Hepatocyte (in vitro differentiated cells): ENCODE data around the gene ATAD5. TPM values are rescaled to one million over a fixed set of nuclear protein-coding genes. Genes with fewer than 3 reads are reported as not detected.

Experiments
- DNase-seq: peaks from one replicate; pipeline ENCODE4 v3.0.0-alpha.2; 2016; ENCODE audit warnings: low spot score
- H2AFZ ChIP-seq: fragments of 200-600 bp; sonication (generic); 2 replicates; pipeline ENCODE4 v1.6.0; 2016; ENCODE audit warnings: antibody characterized with exemption, mild to moderate bottlenecking
- H3K27ac ChIP-seq: fragments of 200-600 bp; sonication (generic); 2 replicates; pipeline ENCODE4 v1.5.1; 2016; ENCODE audit warnings: mild to moderate bottlenecking
- H3K27me3 ChIP-seq: fragments of 200-600 bp; sonication (generic); 2 replicates; pipeline ENCODE4 v1.6.1; 2016
- H3K36me3 ChIP-seq: fragments of 200-600 bp; sonication (generic); replicated peaks from 2 replicates; pipeline ENCODE4 v1.5.1; 2016; ENCODE audit warnings: low read depth; ENCODE audit not compliant: insufficient read depth
- H3K4me1 ChIP-seq: fragments of 200-600 bp; sonication (generic); 2 replicates; pipeline ENCODE4 v1.5.1; 2016; ENCODE audit warnings: mild to moderate bottlenecking, moderate library complexity; ENCODE audit not compliant: insufficient read depth
- H3K4me2 ChIP-seq: fragments of 200-600 bp; sonication (generic); 2 replicates; pipeline ENCODE4 v1.6.0; 2016
- H3K4me3 ChIP-seq: fragments of 200-600 bp; sonication (generic); 2 replicates; pipeline ENCODE4 v1.5.1; 2016; ENCODE audit warnings: mild to moderate bottlenecking
- H3K79me2 ChIP-seq: fragments of 200-600 bp; sonication (generic); 2 replicates; pipeline ENCODE4 v1.6.0; 2017; ENCODE audit warnings: mild to moderate bottlenecking
- H3K9me2 ChIP-seq: fragments of 200-600 bp; sonication (generic); replicated peaks from 2 replicates; pipeline ENCODE4 v1.6.0; 2017; ENCODE audit warnings: mild to moderate bottlenecking; ENCODE audit not compliant: insufficient read depth
- H3K9me3 ChIP-seq: fragments of 200-600 bp; sonication (generic); 2 replicates; pipeline ENCODE4 v1.5.1; 2016; ENCODE audit warnings: low read depth, mild to moderate bottlenecking
- H4K20me1 ChIP-seq: fragments of 200-600 bp; sonication (generic); 2 replicates; pipeline ENCODE4 v1.6.0; 2016; ENCODE audit warnings: mild to moderate bottlenecking; ENCODE audit not compliant: insufficient read depth, poor library complexity, severe bottlenecking
- CTCF ChIP-seq: fragments of 200-600 bp; sonication (generic); IDR thresholded peaks from 2 replicates; pipeline ENCODE4 v1.5.1; 2016; ENCODE audit warnings: antibody characterized with exemption, mild to moderate bottlenecking; ENCODE audit not compliant: poor library complexity
- EZH2 ChIP-seq: fragments of 200-600 bp; sonication (generic); IDR thresholded peaks from 2 replicates; pipeline ENCODE4 v1.6.1; 2016; ENCODE audit warnings: antibody characterized with exemption, mild to moderate bottlenecking, borderline replicate concordance
- EZH2phosphoT487 ChIP-seq: fragments of 200-600 bp; sonication (generic); IDR thresholded peaks from one replicate; pipeline ENCODE4 v1.6.1; 2018; ENCODE audit warnings: antibody characterized with exemption, mild to moderate bottlenecking, low read depth, moderate library complexity; ENCODE audit not compliant: unreplicated experiment, severe bottlenecking
- WGBS: methylation state at CpG from one replicate; pipeline ENCODE4 v1.1.6; 2016; ENCODE audit warnings: low lambda C conversion rate; ENCODE audit errors: missing lambda C conversion rate; 5-methylcytosine and 5-hydroxymethylcytosine counted together
- polyA plus RNA-seq: library from polyadenylated mRNA; unstranded; fragments of >200 nt; fragmentation: Nextera tagmentation; extraction: Ambion mirVana; gene quantifications from 2 replicates; pipeline ENCODE4 v1.2.1, GENCODE V29; 2016
- total RNA-seq: library from RNA; depleted of rRNA; stranded (reverse); fragments of >200 nt; gene quantifications from 2 replicates; pipeline ENCODE4 v1.2.3, GENCODE V29; 2014

The ATAD5 gene
- total and polyA plus RNA-seq, 2 experiments from 2014 or later = 1.5 to 3.2 TPM

GRCh38 chr17:30827082-30827481 is 4.7 kb upstream of the ATAD5 start:
- TF ChIP-seq CTCF (no peak), EZH2 (no peak), EZH2phosphoT487 (no peak)
- Histone ChIP-seq H3K9me3 (no peaks in the 10 kb centered on the region), H3K27ac (no peak overlapping the region), H3K4me1 (peaks cover 10% of the 10 kb centered on the region), H4K20me1 (no peaks in the 10 kb centered on the region), H3K4me3 (no peak overlapping the region), H3K79me2 (peaks cover 19% of the 10 kb centered on the region), H2AFZ (no peak overlapping the region), H3K9me2 (no peaks in the 10 kb centered on the region), H3K36me3 (no peaks in the 10 kb centered on the region), H3K4me2 (no peak overlapping the region), H3K27me3 (no peaks in the 10 kb centered on the region)
- 96% methylated on average over 6 of the region's 6 CpGs for WGBS
- DNase-seq = no peak

- no peaks in the 10 kb centered on the region for H3K9me2 ChIP-seq
- no peak overlapping the region for H3K4me3 ChIP-seq
- H3K27me3 ChIP-seq = no peaks in the 10 kb centered on the region
- H4K20me1 ChIP-seq = no peaks in the 10 kb centered on the region
- no peaks in the 10 kb centered on the region for H3K36me3 ChIP-seq
- WGBS = 80% methylated on average over 5 of the region's 5 CpGs
- H3K4me2 ChIP-seq = no peak overlapping the region
- peaks cover 17% of the 10 kb centered on the region for H3K4me1 ChIP-seq
- TF ChIP-seq EZH2phosphoT487 (no peak), EZH2 (no peak), CTCF (no peak)
- DNase-seq = no peak
- no peak overlapping the region for H2AFZ ChIP-seq
- no peaks in the 10 kb centered on the region for H3K9me3 ChIP-seq
- peaks cover 21% of the 10 kb centered on the region for H3K79me2 ChIP-seq
- no peak overlapping the region for H3K27ac ChIP-seq
Observed at GRCh38 chr17:30829022-30829421, 2.7 kb upstream of the ATAD5 start.

GRCh38 chr17:30831257-30831656 is 509 bp upstream of the ATAD5 start:
- DNase-seq = peak; percentile 10

More at GRCh38 chr17:30831257-30831656, 509 bp upstream of the ATAD5 start:
- Histone ChIP-seq H3K36me3 (no peaks in the 10 kb centered on the region), H3K4me2 (peak overlapping the region; percentile 85), H3K9me2 (no peaks in the 10 kb centered on the region), H3K4me1 (peaks cover 12% of the 10 kb centered on the region), H3K27me3 (no peaks in the 10 kb centered on the region), H3K4me3 (peak overlapping the region; percentile 53), H3K79me2 (peaks cover 30% of the 10 kb centered on the region), H4K20me1 (no peaks in the 10 kb centered on the region), H3K27ac (peak overlapping the region; percentile 22), H3K9me3 (no peaks in the 10 kb centered on the region), H2AFZ (peak overlapping the region; percentile 98)
- 32% methylated on average over 13 of the region's 13 CpGs for whole genome bisulfite sequencing
- TF ChIP-seq EZH2phosphoT487 (no peak), CTCF (no peak), EZH2 (no peak)
